Vein endothelial cell (primary cell): ENCODE measurements around the gene HAP1. TPM values are rescaled to one million over a fixed set of nuclear protein-coding genes. Genes with fewer than 3 reads are reported as not detected.

ENCODE experiments used
- small RNA-seq: library from RNA; depleted of rRNA; stranded (forward); fragments of <200 nt; gene quantifications from one replicate; pipeline ENCODE3, GENCODE V24; 2012
- total RNA-seq: library from RNA; depleted of rRNA; stranded (reverse); fragments of >200 nt; gene quantifications from 2 replicates; pipeline ENCODE4 v1.2.3, GENCODE V29; 2012

The HAP1 gene
- total RNA-seq: under 0.01 and 0.29 TPM in 2 replicates

GRCh38 chr17:41734139-41734948, at the start of gene HAP1:
Gene HAP1 (minus strand): TSS chr17:41734643. CDS start chr17:41734634, 9 bp downstream.

GRCh38 chr17:41711669-41712400, 22.6 kb downstream of the HAP1 start, which contains the start of gene GAST:
Gene GAST (plus strand): TSS chr17:41712331. CDS start chr17:41715437, 3,106 bp downstream.

GRCh38 chr17:41688641-41689496, 45.6 kb downstream of the HAP1 start, which contains the start of gene EIF1:
Gene EIF1 (plus strand): TSS chr17:41688885. CDS start chr17:41689039, 154 bp downstream.

Small RNAs within 50 kb of the gene (small RNA-seq; reads per million reads assigned to genes)
- gene RN7SL399P: not detected
- not detected for gene RNA5SP442

Other genes with a start within 250 kb of the HAP1 start
- gene KRT36, start 244.7 kb downstream of the HAP1 start, total RNA-seq: not detected in 2 replicates
- gene KRT13, start 229.0 kb downstream of the HAP1 start, total RNA-seq: not detected in 2 replicates
- 0.65 and 2.8 TPM in 2 replicates for gene KRT15, start 215.8 kb downstream of the HAP1 start, total RNA-seq
- gene KRT19, start 206.3 kb downstream of the HAP1 start, total RNA-seq: 25.5 and 62.2 TPM in 2 replicates
- not detected in 2 replicates for gene KRT9, start 162.6 kb downstream of the HAP1 start, total RNA-seq
- gene KRT14, start 147.7 kb downstream of the HAP1 start, total RNA-seq: not detected in 2 replicates
- not detected in 2 replicates for gene KRT16, start 121.9 kb downstream of the HAP1 start, total RNA-seq
- 0.38 TPM in 1 of 2 replicates, not detected in the other for gene KRT17, start 110.1 kb downstream of the HAP1 start, total RNA-seq
- gene EIF1, start 45.8 kb downstream of the HAP1 start, total RNA-seq: 67.3 and 85.7 TPM in 2 replicates
- gene GAST, start 22.3 kb downstream of the HAP1 start, total RNA-seq: not detected in 2 replicates
- 258 and 336 TPM in 2 replicates for gene JUP, start 52.1 kb upstream of the HAP1 start, total RNA-seq
- gene P3H4, start 77.3 kb upstream of the HAP1 start, total RNA-seq: 42.4 and 69.2 TPM in 2 replicates
- 140 and 194 TPM in 2 replicates for gene FKBP10, start 78.4 kb upstream of the HAP1 start, total RNA-seq
- gene NT5C3B, start 101.6 kb upstream of the HAP1 start, total RNA-seq: 70.6 and 93.2 TPM in 2 replicates
- not detected in 2 replicates for gene KLHL10, start 103.2 kb upstream of the HAP1 start, total RNA-seq
- gene KLHL11, start 130.8 kb upstream of the HAP1 start, total RNA-seq: 29.8 and 32.7 TPM in 2 replicates
- gene ACLY, start 184.3 kb upstream of the HAP1 start, total RNA-seq: 255 and 317 TPM in 2 replicates
- gene ODAD4, start 196.0 kb upstream of the HAP1 start, total RNA-seq: 0.33 and 0.38 TPM in 2 replicates
- gene CNP, start 232.2 kb upstream of the HAP1 start, total RNA-seq: 67.6 and 77.7 TPM in 2 replicates